Progenitor cell of endocrine pancreas (in vitro differentiated cells): Measurements from ENCODE around the gene THPO. TPM values are rescaled to one million over a fixed set of nuclear protein-coding genes. Genes with fewer than 3 reads are reported as not detected.
A peak's percentile ranks its signal among the peaks of the same experiment; 100 is the strongest.

Source experiments
- DNase-seq: peaks from one replicate; pipeline ENCODE4 v3.0.0; 2021; ENCODE audit warnings: low spot score; ENCODE audit not compliant: unreplicated experiment
- H3K27ac Mint-ChIP-seq: 2 replicates; pipeline ENCODE4 v1.8.0; 2021; ENCODE audit warnings: mild to moderate bottlenecking, moderate library complexity, mixed read lengths
- H3K27me3 Mint-ChIP-seq: 2 replicates; pipeline ENCODE4 v1.8.0; 2021; ENCODE audit warnings: mixed read lengths
- H3K36me3 Mint-ChIP-seq: 2 replicates; pipeline ENCODE4 v1.8.0; 2022; ENCODE audit warnings: mixed read lengths; ENCODE audit not compliant: insufficient read depth
- H3K4me1 Mint-ChIP-seq: 2 replicates; pipeline ENCODE4 v1.8.0; 2021; ENCODE audit warnings: low read depth, mixed read lengths
- H3K4me3 Mint-ChIP-seq: 2 replicates; pipeline ENCODE4 v1.8.0; 2021; ENCODE audit warnings: low read depth, mild to moderate bottlenecking, moderate library complexity, mixed read lengths
- H3K9me3 Mint-ChIP-seq: 2 replicates; pipeline ENCODE4 v1.8.0; 2021; ENCODE audit warnings: low read depth, mixed read lengths
- total RNA-seq: library from RNA; stranded (reverse); gene quantifications from 2 replicates; pipeline ENCODE4 v1.2.1, GENCODE V29; 2021
- TF ChIP-seq, protein P1 (sequence below): fragments of 200-600 bp; sonication (generic); IDR thresholded peaks from one replicate; pipeline ENCODE4 v1.5.0; 2021; ENCODE audit warnings: antibody characterized with exemption, mild to moderate bottlenecking; ENCODE audit not compliant: unreplicated experiment

The THPO gene
- total RNA-seq, 1 donor from 2014 or later, result 7.1 TPM

DNA sequence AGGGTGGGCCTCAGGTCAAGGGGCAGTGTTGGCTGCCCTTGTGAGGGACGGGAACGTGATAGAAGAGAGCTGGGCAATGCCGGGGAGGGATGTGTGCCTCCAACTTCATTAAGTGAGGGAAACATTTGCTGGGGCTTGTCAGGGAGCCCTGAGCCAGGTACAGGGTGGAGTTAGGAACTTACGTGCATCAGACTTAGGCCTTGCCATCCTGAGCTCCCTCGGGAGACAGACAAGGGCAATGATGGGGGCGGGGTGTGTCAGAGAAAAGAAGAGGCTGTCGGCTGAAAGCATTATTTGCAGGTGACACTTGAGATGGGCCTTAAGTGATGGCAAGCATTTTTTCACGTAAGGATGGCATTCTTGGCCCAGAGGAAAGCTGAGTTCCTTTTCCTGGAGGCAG, 39.0 kb downstream of the THPO start:
- TF ChIP-seq, protein P1, sequence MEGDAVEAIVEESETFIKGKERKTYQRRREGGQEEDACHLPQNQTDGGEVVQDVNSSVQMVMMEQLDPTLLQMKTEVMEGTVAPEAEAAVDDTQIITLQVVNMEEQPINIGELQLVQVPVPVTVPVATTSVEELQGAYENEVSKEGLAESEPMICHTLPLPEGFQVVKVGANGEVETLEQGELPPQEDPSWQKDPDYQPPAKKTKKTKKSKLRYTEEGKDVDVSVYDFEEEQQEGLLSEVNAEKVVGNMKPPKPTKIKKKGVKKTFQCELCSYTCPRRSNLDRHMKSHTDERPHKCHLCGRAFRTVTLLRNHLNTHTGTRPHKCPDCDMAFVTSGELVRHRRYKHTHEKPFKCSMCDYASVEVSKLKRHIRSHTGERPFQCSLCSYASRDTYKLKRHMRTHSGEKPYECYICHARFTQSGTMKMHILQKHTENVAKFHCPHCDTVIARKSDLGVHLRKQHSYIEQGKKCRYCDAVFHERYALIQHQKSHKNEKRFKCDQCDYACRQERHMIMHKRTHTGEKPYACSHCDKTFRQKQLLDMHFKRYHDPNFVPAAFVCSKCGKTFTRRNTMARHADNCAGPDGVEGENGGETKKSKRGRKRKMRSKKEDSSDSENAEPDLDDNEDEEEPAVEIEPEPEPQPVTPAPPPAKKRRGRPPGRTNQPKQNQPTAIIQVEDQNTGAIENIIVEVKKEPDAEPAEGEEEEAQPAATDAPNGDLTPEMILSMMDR, result no peak
- H3K9me3 Mint-ChIP-seq, result no peaks in the 10 kb centered on the region
- H3K4me1 Mint-ChIP-seq, result peaks cover 15% of the 10 kb centered on the region
- peaks cover 15% of the 10 kb centered on the region for H3K27me3 Mint-ChIP-seq
- H3K4me3 Mint-ChIP-seq, result no peak overlapping the region
- H3K27ac Mint-ChIP-seq, result no peak overlapping the region
- no peak for DNase-seq
- H3K36me3 Mint-ChIP-seq, result peaks cover 12% of the 10 kb centered on the region

DNA sequence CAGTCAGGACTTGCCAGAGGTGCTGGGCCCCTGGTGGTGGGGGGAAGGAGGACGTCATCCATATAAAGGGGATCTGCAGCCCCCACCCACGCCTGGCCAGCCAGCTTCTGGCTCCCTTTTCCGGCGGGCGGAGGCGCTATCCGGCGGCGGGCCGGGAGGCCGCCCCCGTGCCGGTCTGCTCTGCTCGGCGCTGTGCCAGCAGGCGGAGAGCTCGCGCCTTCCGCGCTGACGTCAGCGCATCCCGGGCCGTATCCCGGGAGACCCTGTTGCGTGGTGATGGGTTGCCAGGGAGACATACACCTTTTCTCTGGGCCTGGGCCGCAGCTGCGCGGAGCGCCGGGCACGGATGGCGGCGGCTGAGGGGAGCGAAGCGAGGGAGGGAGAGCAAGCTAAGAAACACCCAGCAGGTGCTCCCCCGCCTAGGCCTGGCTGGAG, 39.5 kb downstream of the THPO start:
- Mint-ChIP-seq H3K4me3 (no peak overlapping the region), H3K27ac (no peak overlapping the region), H3K4me1 (peaks cover 15% of the 10 kb centered on the region), H3K36me3 (peaks cover 16% of the 10 kb centered on the region), H3K9me3 (no peaks in the 10 kb centered on the region), H3K27me3 (peaks cover 15% of the 10 kb centered on the region)
- peak; percentile 28 for DNase-seq
- TF ChIP-seq, protein P1, result peak; percentile 14

DNA sequence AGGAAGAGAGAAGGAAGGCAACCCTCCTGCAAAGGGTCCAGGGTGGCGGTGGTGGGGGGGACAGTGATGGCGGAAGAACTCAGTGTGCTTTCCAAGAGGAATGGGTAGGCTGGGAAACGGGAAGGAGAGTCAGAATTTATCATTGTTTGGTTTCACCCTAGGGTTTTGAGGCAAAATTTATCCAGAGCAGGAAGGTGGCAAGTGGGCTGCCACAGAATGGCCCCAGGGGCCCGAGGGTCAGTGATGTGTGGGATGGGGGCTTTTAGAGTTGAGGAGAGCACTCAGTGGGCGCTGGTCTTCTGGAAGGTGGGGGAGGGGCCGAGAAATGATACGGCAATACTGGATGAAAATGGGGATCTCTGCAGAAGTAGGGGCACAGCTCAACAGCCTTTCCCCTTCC, 40.0 kb downstream of the THPO start:
- H3K27ac Mint-ChIP-seq, result no peak overlapping the region
- H3K27me3 Mint-ChIP-seq, result peaks cover 15% of the 10 kb centered on the region
- no peaks in the 10 kb centered on the region for H3K9me3 Mint-ChIP-seq
- H3K36me3 Mint-ChIP-seq, result peaks cover 17% of the 10 kb centered on the region
- TF ChIP-seq, protein P1, result no peak
- H3K4me1 Mint-ChIP-seq, result peaks cover 15% of the 10 kb centered on the region
- DNase-seq, result no peak
- peak overlapping the region; percentile 18 for H3K4me3 Mint-ChIP-seq

DNA sequence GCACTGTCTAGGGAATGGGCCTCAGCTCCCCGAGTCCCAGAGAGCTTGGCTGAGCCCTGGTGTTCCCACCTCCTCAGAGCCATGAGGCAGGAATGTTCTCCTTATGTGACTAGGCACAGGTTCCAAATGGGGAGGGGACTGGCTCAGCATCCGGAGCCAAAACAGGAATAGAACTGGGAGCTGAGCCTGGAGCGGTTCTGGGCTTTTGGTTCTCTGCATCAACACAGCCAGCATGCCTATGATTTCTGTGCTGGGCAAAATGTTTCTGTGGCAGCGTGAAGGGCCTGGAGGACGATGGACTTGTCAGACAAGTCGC, 40.6 kb downstream of the THPO start, which contains the start of gene FAM131A:
Gene FAM131A, plus strand, starts transcription at position 202 of the 316 bp plus-strand sequence. Its CDS starts 31 bp downstream, at position 233.
- H3K27ac Mint-ChIP-seq, result peak within 1 kb of the TSS; percentile 97
- TF ChIP-seq, protein P1, result no peak
- peaks cover 15% of the 10 kb centered on the region for H3K27me3 Mint-ChIP-seq
- H3K4me1 Mint-ChIP-seq, result peaks cover 15% of the 10 kb centered on the region
- H3K9me3 Mint-ChIP-seq, result no peaks in the 10 kb centered on the region
- DNase-seq, result no peak
- H3K4me3 Mint-ChIP-seq, result peak within 1 kb of the TSS; percentile 84
- H3K36me3 Mint-ChIP-seq, result peaks cover 14% of the 10 kb centered on the region

DNA sequence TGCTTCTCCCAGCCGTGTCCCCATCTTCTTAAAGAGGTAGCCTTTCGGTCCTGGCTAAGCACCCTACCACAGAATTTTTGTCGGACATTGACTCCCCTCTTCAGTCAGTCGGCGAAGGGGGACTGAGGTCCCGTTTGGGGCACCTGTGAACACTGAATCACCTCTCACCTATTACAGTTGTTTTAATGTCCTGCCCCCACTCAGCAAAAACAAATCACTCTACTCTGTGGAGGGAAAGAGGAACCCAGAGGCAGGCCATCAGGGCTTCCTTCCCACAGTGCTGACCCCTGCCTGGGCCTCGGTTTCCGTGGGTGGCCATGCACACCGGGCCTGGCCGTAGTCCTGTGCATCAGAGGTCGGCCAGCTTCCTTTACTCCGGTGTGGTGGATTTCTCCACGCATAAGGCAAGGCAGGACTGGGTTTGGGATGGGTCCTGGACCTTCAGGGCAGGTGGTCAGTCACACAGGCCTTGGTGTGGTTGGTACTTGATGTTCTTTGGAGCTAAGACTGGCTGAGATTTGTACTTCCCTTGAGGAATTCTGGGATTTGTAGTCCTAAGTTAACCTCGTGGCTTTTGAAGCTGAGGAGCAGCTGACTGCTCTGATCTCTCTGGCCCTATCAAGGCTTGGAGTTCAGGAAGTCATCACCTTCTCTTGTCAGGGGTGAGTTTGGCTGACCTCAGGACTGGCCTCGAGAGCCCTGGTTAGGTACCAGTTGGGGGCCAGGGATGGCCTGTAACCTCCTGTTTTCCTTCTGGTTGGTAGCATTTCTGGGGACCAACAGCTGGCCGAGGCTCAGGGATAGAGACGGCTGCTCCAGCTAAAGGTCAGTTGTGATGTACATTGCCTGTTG, 41.2 kb downstream of the THPO start:
- peak overlapping the region; percentile 84 for H3K4me3 Mint-ChIP-seq
- H3K27ac Mint-ChIP-seq, result peak overlapping the region; percentile 97
- TF ChIP-seq, protein P1, result no peak
- peaks cover 15% of the 10 kb centered on the region for H3K27me3 Mint-ChIP-seq
- DNase-seq, result no peak
- peaks cover 14% of the 10 kb centered on the region for H3K36me3 Mint-ChIP-seq
- peaks cover 15% of the 10 kb centered on the region for H3K4me1 Mint-ChIP-seq
- no peaks in the 10 kb centered on the region for H3K9me3 Mint-ChIP-seq
